Neural cell (in vitro differentiated cells): ENCODE results near the gene TEF. TPM values are rescaled to one million over a fixed set of nuclear protein-coding genes. Genes with fewer than 3 reads are reported as not detected.

Experiments
- H2AFZ ChIP-seq: fragments of 200-600, 300-800 bp; sonication (generic), shearing (Covaris generic); 2 replicates; pipeline ENCODE4 v1.6.0; 2014; ENCODE audit warnings: low read depth, mild to moderate bottlenecking, antibody characterized with exemption, low read length, moderate library complexity
- H3F3A ChIP-seq: fragments of 200-600 bp; shearing (Covaris generic); 2 replicates; pipeline ENCODE4 v1.6.1; 2016; ENCODE audit warnings: mild to moderate bottlenecking, moderate library complexity, mixed read lengths, antibody characterized with exemption, low read length; ENCODE audit not compliant: insufficient read depth, poor library complexity, severe bottlenecking
- H3K27ac ChIP-seq: fragments of 200-600, 300-800 bp; sonication (generic), shearing (Covaris generic); 2 replicates; pipeline ENCODE4 v1.5.1; 2014; ENCODE audit warnings: mild to moderate bottlenecking, low read length, moderate library complexity
- H3K27me3 ChIP-seq: fragments of 300-800, 200-600 bp; sonication (generic), shearing (Covaris generic); 2 replicates; pipeline ENCODE4 v1.6.0; 2014; ENCODE audit warnings: mild to moderate bottlenecking, low read depth, low read length, moderate library complexity; ENCODE audit not compliant: insufficient read depth
- H3K36me3 ChIP-seq: fragments of 300-800, 200-600 bp; sonication (generic), shearing (Covaris generic); 2 replicates; pipeline ENCODE4 v1.5.1; 2014; ENCODE audit warnings: mild to moderate bottlenecking, antibody characterized with exemption, low read length, moderate library complexity; ENCODE audit not compliant: insufficient read depth
- H3K4me2 ChIP-seq: fragments of 300-800, 200-600 bp; sonication (generic), shearing (Covaris generic); 2 replicates; pipeline ENCODE4 v1.6.0; 2014; ENCODE audit warnings: mild to moderate bottlenecking, low read length
- H3K4me3 ChIP-seq: fragments of 300-800, 200-600 bp; sonication (generic), shearing (Covaris generic); 2 replicates; pipeline ENCODE4 v1.5.1; 2014; ENCODE audit warnings: mild to moderate bottlenecking, low read length, moderate library complexity
- H3K79me2 ChIP-seq: fragments of 200-600 bp; shearing (Covaris generic); replicated peaks from 2 replicates; pipeline ENCODE4 v1.6.0; 2014; ENCODE audit warnings: mild to moderate bottlenecking, low read length, moderate library complexity; ENCODE audit not compliant: insufficient read depth
- H3K9ac ChIP-seq: fragments of 300-800, 200-600 bp; sonication (generic), shearing (Covaris generic); 2 replicates; pipeline ENCODE4 v1.6.1; 2016; ENCODE audit warnings: mild to moderate bottlenecking, low read length, mixed read lengths
- H3K9me2 ChIP-seq: fragments of 200-600 bp; shearing (Covaris generic); 2 replicates; pipeline ENCODE4 v1.6.1; 2016; ENCODE audit warnings: mild to moderate bottlenecking, low read length, mixed read lengths; ENCODE audit not compliant: insufficient read depth
- H3K9me3 ChIP-seq: fragments of 200-600, 300-800 bp; sonication (generic), shearing (Covaris generic); 2 replicates; pipeline ENCODE4 v1.6.1; 2016; ENCODE audit warnings: mild to moderate bottlenecking, mixed run types, low read length, moderate library complexity, mixed read lengths
- H4K20me1 ChIP-seq: fragments of 200-600 bp; shearing (Covaris generic); 2 replicates; pipeline ENCODE4 v1.6.1; 2016; ENCODE audit warnings: mild to moderate bottlenecking, mixed run types; ENCODE audit not compliant: insufficient read depth
- CTCF ChIP-seq: fragments of 450-650 bp; IDR thresholded peaks from 2 replicates; pipeline ENCODE4 v1.5.1; 2014; ENCODE audit warnings: antibody characterized with exemption, mild to moderate bottlenecking, moderate library complexity; ENCODE audit not compliant: poor library complexity, severe bottlenecking
- EP300 ChIP-seq: fragments of 450-650 bp; conservative IDR thresholded peaks from 2 replicates; pipeline ENCODE4 v1.6.1; 2014; ENCODE audit warnings: antibody characterized with exemption, mild to moderate bottlenecking, moderate library complexity; ENCODE audit not compliant: poor library complexity, severe bottlenecking
- EZH2 ChIP-seq: fragments of 200-600, 300-800 bp; shearing (Covaris generic), sonication (generic); IDR thresholded peaks from 2 replicates; pipeline ENCODE4 v1.6.1; 2014; ENCODE audit warnings: antibody characterized with exemption, low read length, borderline replicate concordance, mild to moderate bottlenecking; ENCODE audit not compliant: insufficient read depth, poor library complexity, severe bottlenecking
- MXI1 ChIP-seq: fragments of 450-650 bp; conservative IDR thresholded peaks from 2 replicates; pipeline ENCODE4 v1.6.1; 2014; ENCODE audit warnings: antibody characterized with exemption, mild to moderate bottlenecking; ENCODE audit not compliant: poor library complexity, severe bottlenecking
- POLR2AphosphoS5 ChIP-seq: IDR thresholded peaks from 2 replicates; pipeline ENCODE4 v1.6.1; 2012
- RAD21 ChIP-seq: fragments of 450-650 bp; conservative IDR thresholded peaks from 2 replicates; pipeline ENCODE4 v1.6.1; 2014; ENCODE audit warnings: antibody characterized with exemption, mild to moderate bottlenecking, moderate library complexity
- REST ChIP-seq: IDR thresholded peaks from 2 replicates; pipeline ENCODE4 v1.6.1; 2012; ENCODE audit warnings: borderline replicate concordance
- SMC3 ChIP-seq: fragments of 450-650 bp; conservative IDR thresholded peaks from 2 replicates; pipeline ENCODE4 v1.6.1; 2014; ENCODE audit warnings: antibody characterized with exemption, mild to moderate bottlenecking, moderate library complexity; ENCODE audit not compliant: poor library complexity
- TAF1 ChIP-seq: IDR thresholded peaks from 2 replicates; pipeline ENCODE4 v1.6.1; 2012; ENCODE audit warnings: low read depth
- polyA plus RNA-seq: library from polyadenylated mRNA; depleted of rRNA; stranded (reverse); fragments of >200 nt; gene quantifications from 2 replicates; pipeline ENCODE4 v1.2.3, GENCODE V29; 2014

Gene TEF
- polyA plus RNA-seq, 1 donor from 2014 or later, result 4.9 TPM

GRCh38 chr22:41341012-41341411 is 40.7 kb upstream of the TEF start:
- H3K36me3 ChIP-seq, result peaks cover 5% of the 10 kb centered on the region
- no peak overlapping the region for H3K4me2 ChIP-seq
- no peak overlapping the region for H3K27ac ChIP-seq
- no peaks in the 10 kb centered on the region for H3K9me2 ChIP-seq
- no peak for TF ChIP-seq TAF1
- TF ChIP-seq RAD21, result no peak
- no peak for TF ChIP-seq POLR2AphosphoS5
- TF ChIP-seq SMC3, result no peak
- no peak for TF ChIP-seq EP300
- TF ChIP-seq REST, result no peak
- no peak for TF ChIP-seq MXI1
- TF ChIP-seq CTCF, result no peak
- TF ChIP-seq EZH2, result no peak
- H3K9me3 ChIP-seq, result no peaks in the 10 kb centered on the region
- H3K9ac ChIP-seq, result no peak overlapping the region
- no peaks in the 10 kb centered on the region for H3K79me2 ChIP-seq
- no peaks in the 10 kb centered on the region for H4K20me1 ChIP-seq
- no peak overlapping the region for H3K4me3 ChIP-seq
- H2AFZ ChIP-seq, result no peak overlapping the region
- no peaks in the 10 kb centered on the region for H3F3A ChIP-seq
- H3K27me3 ChIP-seq, result no peaks in the 10 kb centered on the region

GRCh38 chr22:41341990-41342389 is 39.8 kb upstream of the TEF start:
- no peaks in the 10 kb centered on the region for H3K9me2 ChIP-seq
- no peak overlapping the region for H3K27ac ChIP-seq
- no peaks in the 10 kb centered on the region for H3K9me3 ChIP-seq
- H3K79me2 ChIP-seq, result no peaks in the 10 kb centered on the region
- H2AFZ ChIP-seq, result no peak overlapping the region
- TF ChIP-seq SMC3, result no peak
- TF ChIP-seq REST, result no peak
- no peak for TF ChIP-seq MXI1
- no peak for TF ChIP-seq TAF1
- TF ChIP-seq POLR2AphosphoS5, result no peak
- TF ChIP-seq EZH2, result no peak
- no peak for TF ChIP-seq EP300
- no peak for TF ChIP-seq RAD21
- TF ChIP-seq CTCF, result no peak
- H3K4me2 ChIP-seq, result no peak overlapping the region
- no peaks in the 10 kb centered on the region for H4K20me1 ChIP-seq
- no peak overlapping the region for H3K4me3 ChIP-seq
- H3K36me3 ChIP-seq, result peaks cover 7% of the 10 kb centered on the region
- H3K9ac ChIP-seq, result no peak overlapping the region
- H3F3A ChIP-seq, result no peaks in the 10 kb centered on the region
- no peaks in the 10 kb centered on the region for H3K27me3 ChIP-seq
